ENCODE results near the gene VPS51. TPM values are rescaled to one million over a fixed set of nuclear protein-coding genes. Genes with fewer than 3 reads are reported as not detected.

Gene VPS51
- total and polyA plus RNA-seq, 2 of the 13 experiments (the other 11 are each of a cell fraction or from before 2014, with no cell fraction given): 76.3 to 90.6 TPM

DNA sequence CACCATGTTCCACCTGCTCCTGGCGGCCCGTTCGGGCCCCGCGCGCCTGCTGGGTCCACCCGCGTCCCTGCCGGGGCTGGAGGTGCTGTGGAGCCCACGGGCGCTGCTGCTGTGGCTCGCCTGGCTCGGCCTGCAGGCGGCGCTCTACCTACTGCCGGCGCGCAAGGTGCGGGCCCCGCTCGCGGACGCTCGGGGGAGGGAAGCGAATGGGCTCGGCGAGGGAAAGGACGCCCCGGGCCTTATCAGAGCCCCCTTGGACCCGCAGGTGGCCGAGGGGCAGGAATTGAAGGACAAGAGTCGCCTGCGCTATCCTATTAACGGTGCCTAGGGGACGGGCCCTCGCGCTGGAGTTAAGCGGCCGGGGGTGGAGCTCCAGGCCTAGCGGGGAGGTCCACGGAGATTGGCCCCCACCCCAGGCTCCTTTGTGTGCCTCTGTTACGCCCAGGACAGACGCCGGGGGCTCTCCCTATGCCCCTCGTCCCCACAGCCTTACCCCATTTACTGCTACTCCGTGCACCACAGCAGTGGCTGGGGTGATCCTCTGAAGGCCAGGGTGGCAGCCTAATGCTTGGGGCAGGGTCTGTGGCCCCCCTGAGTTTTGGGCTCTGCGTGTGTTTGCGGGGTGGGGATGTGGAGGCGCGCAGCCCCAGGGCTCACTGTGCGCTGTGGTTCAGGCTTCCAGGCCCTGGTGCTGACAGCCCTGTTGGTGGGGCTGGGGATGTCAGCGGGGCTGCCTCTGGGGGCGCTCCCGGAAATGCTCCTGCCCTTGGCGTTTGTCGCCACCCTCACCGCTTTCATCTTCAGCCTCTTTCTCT is 16.7 kb downstream of the VPS51 start (continued):
- TF ChIP-seq NFYC (CRISPR knock-in tag; IDR thresholded peaks at IDR 0.05): peak; percentile 5; the same call in 1 of the 2 replicates
- TF ChIP-seq HDAC2 (CRISPR knock-in tag; IDR thresholded peaks at IDR 0.05): peak; percentile 76; the same call in 1 of the 2 replicates
- TF ChIP-seq GTF3A (CRISPR knock-in tag; conservative IDR thresholded peaks at IDR 0.05): no peak
- peak; percentile 61; the same call in 1 of the 2 replicates for TF ChIP-seq ZC3H13 (CRISPR knock-in tag; IDR thresholded peaks at IDR 0.05)
- TF ChIP-seq LCORL (IDR thresholded peaks at IDR 0.05): no peak
- peak; percentile 52; the same call in 1 of the 2 replicates for TF ChIP-seq LCORL (CRISPR knock-in tag; IDR thresholded peaks at IDR 0.05)
- TF ChIP-seq, protein P1, sequence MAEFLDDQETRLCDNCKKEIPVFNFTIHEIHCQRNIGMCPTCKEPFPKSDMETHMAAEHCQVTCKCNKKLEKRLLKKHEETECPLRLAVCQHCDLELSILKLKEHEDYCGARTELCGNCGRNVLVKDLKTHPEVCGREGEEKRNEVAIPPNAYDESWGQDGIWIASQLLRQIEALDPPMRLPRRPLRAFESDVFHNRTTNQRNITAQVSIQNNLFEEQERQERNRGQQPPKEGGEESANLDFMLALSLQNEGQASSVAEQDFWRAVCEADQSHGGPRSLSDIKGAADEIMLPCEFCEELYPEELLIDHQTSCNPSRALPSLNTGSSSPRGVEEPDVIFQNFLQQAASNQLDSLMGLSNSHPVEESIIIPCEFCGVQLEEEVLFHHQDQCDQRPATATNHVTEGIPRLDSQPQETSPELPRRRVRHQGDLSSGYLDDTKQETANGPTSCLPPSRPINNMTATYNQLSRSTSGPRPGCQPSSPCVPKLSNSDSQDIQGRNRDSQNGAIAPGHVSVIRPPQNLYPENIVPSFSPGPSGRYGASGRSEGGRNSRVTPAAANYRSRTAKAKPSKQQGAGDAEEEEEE (CRISPR knock-in tag; IDR thresholded peaks at IDR 0.05; ENCODE audit: borderline replicate concordance): 0 out of 2 replicates have a peak, but pooled peaks have one; percentile 22
- TF ChIP-seq, protein P2, sequence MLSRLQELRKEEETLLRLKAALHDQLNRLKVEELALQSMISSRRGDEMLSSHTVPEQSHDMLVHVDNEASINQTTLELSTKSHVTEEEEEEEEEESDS (CRISPR knock-in tag; IDR thresholded peaks at IDR 0.05; ENCODE audit: borderline replicate concordance): no peak
- 0 out of 2 replicates have a peak, but pooled peaks have one; percentile 51 for TF ChIP-seq ZNF234 (CRISPR knock-in tag; conservative IDR thresholded peaks at IDR 0.05)
- TF ChIP-seq FOXA3 (CRISPR knock-in tag; IDR thresholded peaks at IDR 0.05): peak; percentile 18
- no peak for TF ChIP-seq TRIM24 (CRISPR knock-in tag; IDR thresholded peaks at IDR 0.05)
- no peak for TF ChIP-seq KLF11 (CRISPR knock-in tag; IDR thresholded peaks at IDR 0.05)
- peak; percentile 81; the same call in 1 of the 2 replicates for TF ChIP-seq ZNF205 (CRISPR knock-in tag; IDR thresholded peaks at IDR 0.05)
- TF ChIP-seq ZNF768 (CRISPR knock-in tag; IDR thresholded peaks at IDR 0.05): 0 out of 2 replicates have a peak, but pooled peaks have one; percentile 61
- TF ChIP-seq ZNF382 (CRISPR knock-in tag; IDR thresholded peaks at IDR 0.05; ENCODE audit: borderline replicate concordance): no peak
- peak; percentile 77 for TF ChIP-seq HDAC1 (CRISPR knock-in tag; IDR thresholded peaks at IDR 0.05)
- TF ChIP-seq SALL2 (CRISPR knock-in tag; IDR thresholded peaks at IDR 0.05): no peak
- 0 out of 2 replicates have a peak, but pooled peaks have one; percentile 27 for TF ChIP-seq ZFP1 (CRISPR knock-in tag; IDR thresholded peaks at IDR 0.05)
- peak; percentile 60; the same call in 1 of the 2 replicates for TF ChIP-seq SALL1 (CRISPR knock-in tag; IDR thresholded peaks at IDR 0.05)
- TF ChIP-seq, protein P3, sequence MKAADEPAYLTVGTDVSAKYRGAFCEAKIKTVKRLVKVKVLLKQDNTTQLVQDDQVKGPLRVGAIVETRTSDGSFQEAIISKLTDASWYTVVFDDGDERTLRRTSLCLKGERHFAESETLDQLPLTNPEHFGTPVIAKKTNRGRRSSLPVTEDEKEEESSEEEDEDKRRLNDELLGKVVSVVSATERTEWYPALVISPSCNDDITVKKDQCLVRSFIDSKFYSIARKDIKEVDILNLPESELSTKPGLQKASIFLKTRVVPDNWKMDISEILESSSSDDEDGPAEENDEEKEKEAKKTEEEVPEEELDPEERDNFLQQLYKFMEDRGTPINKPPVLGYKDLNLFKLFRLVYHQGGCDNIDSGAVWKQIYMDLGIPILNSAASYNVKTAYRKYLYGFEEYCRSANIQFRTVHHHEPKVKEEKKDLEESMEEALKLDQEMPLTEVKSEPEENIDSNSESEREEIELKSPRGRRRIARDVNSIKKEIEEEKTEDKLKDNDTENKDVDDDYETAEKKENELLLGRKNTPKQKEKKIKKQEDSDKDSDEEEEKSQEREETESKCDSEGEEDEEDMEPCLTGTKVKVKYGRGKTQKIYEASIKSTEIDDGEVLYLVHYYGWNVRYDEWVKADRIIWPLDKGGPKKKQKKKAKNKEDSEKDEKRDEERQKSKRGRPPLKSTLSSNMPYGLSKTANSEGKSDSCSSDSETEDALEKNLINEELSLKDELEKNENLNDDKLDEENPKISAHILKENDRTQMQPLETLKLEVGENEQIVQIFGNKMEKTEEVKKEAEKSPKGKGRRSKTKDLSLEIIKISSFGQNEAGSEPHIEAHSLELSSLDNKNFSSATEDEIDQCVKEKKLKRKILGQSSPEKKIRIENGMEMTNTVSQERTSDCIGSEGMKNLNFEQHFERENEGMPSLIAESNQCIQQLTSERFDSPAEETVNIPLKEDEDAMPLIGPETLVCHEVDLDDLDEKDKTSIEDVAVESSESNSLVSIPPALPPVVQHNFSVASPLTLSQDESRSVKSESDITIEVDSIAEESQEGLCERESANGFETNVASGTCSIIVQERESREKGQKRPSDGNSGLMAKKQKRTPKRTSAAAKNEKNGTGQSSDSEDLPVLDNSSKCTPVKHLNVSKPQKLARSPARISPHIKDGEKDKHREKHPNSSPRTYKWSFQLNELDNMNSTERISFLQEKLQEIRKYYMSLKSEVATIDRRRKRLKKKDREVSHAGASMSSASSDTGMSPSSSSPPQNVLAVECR (CRISPR knock-in tag; IDR thresholded peaks at IDR 0.05; ENCODE audit: borderline replicate concordance): peak; percentile 64; the same call in 1 of the 2 replicates
- no peak for TF ChIP-seq CBX5 (CRISPR knock-in tag; IDR thresholded peaks at IDR 0.05; ENCODE audit: borderline replicate concordance)
- TF ChIP-seq, protein P4, sequence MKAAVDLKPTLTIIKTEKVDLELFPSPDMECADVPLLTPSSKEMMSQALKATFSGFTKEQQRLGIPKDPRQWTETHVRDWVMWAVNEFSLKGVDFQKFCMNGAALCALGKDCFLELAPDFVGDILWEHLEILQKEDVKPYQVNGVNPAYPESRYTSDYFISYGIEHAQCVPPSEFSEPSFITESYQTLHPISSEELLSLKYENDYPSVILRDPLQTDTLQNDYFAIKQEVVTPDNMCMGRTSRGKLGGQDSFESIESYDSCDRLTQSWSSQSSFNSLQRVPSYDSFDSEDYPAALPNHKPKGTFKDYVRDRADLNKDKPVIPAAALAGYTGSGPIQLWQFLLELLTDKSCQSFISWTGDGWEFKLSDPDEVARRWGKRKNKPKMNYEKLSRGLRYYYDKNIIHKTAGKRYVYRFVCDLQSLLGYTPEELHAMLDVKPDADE (CRISPR knock-in tag; IDR thresholded peaks at IDR 0.05): no peak
- TF ChIP-seq ZBTB3 (CRISPR knock-in tag; IDR thresholded peaks at IDR 0.05; ENCODE audit: borderline replicate concordance, low read depth): no peak
